Measurements from ENCODE around the gene RPRD1A.
"Not testable (repeated sequence)": the region's sequence is repeated elsewhere in the genome, so short reads cannot be mapped to it uniquely, and the experiment has no call there.

Gene RPRD1A

DNA sequence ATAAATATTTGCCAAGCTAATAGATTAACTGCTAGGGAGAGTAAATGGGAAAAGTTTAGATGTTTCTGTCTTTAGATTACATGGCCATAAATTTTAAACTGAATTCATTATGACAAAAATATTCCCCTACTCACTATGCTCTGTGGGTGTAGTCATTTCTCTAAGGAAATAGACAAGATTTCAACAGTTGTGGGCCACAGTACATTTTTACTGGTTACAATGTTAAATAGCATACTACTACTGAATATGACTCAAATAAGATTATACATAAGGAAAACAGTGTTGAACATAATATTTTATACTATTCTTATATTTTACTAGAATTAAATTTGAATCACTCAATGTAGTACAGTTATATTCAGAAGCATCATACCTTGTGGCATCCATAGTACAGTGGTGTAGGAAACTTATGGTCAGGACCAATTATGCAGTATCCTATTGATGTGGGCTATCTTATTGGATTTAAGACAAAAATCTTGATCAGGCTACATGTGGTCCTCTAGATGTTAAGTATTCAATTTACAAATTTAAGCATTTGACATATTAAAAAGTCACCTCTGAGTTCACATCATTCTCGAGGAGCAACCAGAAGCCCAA lies 33.0 kb downstream of the RPRD1A start:
- in situ Hi-C loops (cut with HindIII; ENCODE audit: low sequenced_read_pairs): no loop called here

- in situ Hi-C loops (cut with HindIII; ENCODE audit: low sequenced_read_pairs): no loop called here
These were observed 35.5 kb downstream of the RPRD1A start for GRCh38 chr18:36031903-36032302.

DNA sequence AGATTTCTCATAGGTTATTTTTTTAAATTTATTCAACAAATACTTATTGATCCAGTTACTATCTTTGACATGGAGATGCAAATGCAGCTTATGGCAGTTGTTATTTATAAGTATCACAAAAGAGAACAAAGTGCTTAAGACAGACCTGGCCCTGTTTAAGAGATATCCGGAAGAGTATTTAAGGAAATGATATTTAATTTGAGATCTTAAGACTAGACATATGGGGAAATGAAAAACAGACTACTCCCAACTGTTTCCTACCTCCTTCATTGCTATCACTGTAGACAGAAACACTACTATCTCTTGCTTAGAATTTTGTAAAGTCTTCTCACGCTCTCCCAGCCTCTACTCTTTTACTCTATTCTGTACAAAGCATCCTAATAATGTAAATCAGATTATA lies 36.0 kb downstream of the RPRD1A start:
- in situ Hi-C loops (cut with HindIII; ENCODE audit: low sequenced_read_pairs): no loop called here

DNA sequence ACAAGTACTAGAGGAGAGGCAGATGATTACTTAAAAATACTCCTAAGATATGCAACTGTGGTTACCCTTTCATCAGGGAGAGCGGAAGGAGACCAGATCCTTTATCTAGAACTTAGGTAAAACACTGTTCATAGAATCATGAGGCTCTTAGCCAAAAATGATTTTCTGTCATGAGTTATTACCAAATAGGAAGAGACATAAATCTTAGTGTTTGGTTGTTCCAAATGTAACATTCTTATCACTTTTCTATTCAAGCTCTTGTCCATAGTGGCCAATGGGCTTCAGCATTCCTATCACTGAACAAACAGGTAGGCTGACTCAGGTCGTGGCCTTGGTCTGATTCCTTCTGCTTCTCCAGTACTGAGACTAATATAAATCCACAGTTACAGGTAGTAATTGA lies 38.5 kb downstream of the RPRD1A start:
- in situ Hi-C loops (cut with HindIII; ENCODE audit: low sequenced_read_pairs): no loop called here

- in situ Hi-C loops (cut with HindIII; ENCODE audit: low sequenced_read_pairs): no loop called here
These were observed 42.3 kb downstream of the RPRD1A start for GRCh38 chr18:36025025-36025424.

DNA sequence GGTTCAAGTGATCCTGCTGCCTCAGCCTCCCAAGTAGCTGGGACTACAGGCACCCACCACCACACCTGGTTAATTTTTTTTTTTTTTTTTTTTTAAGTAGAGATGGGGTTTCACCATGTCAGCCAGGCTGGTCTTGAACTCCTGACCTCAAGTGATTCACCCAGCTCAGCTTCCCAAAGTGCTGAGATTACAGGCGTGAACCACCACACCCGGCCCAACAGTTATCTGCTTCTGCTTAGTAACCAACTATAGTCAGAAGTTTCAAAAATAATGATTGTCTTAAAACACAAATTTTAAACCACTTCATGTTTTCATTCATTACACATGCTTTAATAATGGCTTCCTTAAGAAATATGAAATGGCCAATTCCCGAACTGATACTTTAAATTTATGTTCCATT lies 43.1 kb downstream of the RPRD1A start:
- in situ Hi-C loops (cut with HindIII; ENCODE audit: low sequenced_read_pairs): not testable (repeated sequence)

DNA sequence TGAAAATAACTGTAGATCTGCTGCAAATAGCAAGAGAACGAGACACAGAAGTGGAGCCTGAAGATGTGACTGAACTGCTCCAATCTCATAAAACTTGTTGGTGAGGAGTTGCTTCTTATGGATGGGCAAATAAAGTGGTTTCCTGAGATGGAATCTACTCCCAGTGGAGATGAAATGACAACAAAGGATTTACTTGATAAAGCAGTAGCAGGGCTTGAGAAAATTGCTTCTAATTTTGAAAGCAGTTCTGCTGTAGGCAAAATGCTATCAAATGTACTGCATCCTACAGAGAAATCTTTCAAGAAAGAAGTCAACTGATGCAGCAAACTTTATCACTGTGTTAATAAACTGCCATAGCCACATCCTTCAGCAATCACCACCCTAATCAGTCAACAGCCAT lies 44.0 kb downstream of the RPRD1A start:
- in situ Hi-C loops (cut with HindIII; ENCODE audit: low sequenced_read_pairs): no loop called here

GRCh38 chr18:36020174-36020711 lies 47.1 kb downstream of the RPRD1A start:
- in situ Hi-C loops (cut with HindIII; ENCODE audit: low sequenced_read_pairs): no loop called here

GRCh38 chr18:36017232-36017631 lies 50.1 kb downstream of the RPRD1A start:
- in situ Hi-C loops (cut with HindIII; ENCODE audit: low sequenced_read_pairs): no loop called here

- in situ Hi-C loops (cut with HindIII; ENCODE audit: low sequenced_read_pairs): no loop called here
These were observed 51.7 kb downstream of the RPRD1A start for GRCh38 chr18:36015629-36016028.

- in situ Hi-C loops (cut with HindIII; ENCODE audit: low sequenced_read_pairs): no loop called here
These were observed 54.5 kb downstream of the RPRD1A start for GRCh38 chr18:36012891-36013290.

GRCh38 chr18:36009214-36009613 lies 58.1 kb downstream of the RPRD1A start:
- in situ Hi-C loops (cut with HindIII; ENCODE audit: low sequenced_read_pairs): no loop called here

- in situ Hi-C loops (cut with HindIII; ENCODE audit: low sequenced_read_pairs): no loop called here
These were observed 60.4 kb downstream of the RPRD1A start for GRCh38 chr18:36006997-36007396.

- in situ Hi-C loops (cut with HindIII; ENCODE audit: low sequenced_read_pairs): no loop called here
These were observed 67.4 kb downstream of the RPRD1A start for GRCh38 chr18:35999925-36000324.

- in situ Hi-C loops (cut with HindIII; ENCODE audit: low sequenced_read_pairs): no loop called here
These were observed 68.4 kb downstream of the RPRD1A start for GRCh38 chr18:35998967-35999366.

GRCh38 chr18:35993013-35993412 lies 74.3 kb downstream of the RPRD1A start:
- in situ Hi-C loops (cut with HindIII; ENCODE audit: low sequenced_read_pairs): no loop called here

GRCh38 chr18:35991696-35992095 lies 75.7 kb downstream of the RPRD1A start:
- in situ Hi-C loops (cut with HindIII; ENCODE audit: low sequenced_read_pairs): no loop called here

DNA sequence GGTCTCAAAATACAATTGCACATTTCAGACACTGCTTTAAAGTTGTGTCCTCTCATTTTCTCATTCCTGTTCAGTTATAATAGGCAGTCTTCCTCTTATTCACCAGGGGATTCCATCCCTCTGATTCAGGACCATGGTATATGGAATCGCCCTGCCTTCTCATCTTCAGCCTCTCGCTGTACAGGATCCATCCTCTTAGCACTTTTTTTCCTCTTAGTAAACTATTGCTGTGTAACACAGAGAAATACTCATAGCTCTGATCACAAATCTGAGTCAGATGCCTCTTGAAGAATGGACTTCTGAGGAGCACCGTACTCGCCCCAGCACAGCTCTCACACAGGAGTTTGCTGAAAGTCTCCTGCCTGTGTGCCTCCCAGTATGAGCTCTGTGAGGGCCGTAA lies 83.5 kb downstream of the RPRD1A start:
- in situ Hi-C loops (cut with HindIII; ENCODE audit: low sequenced_read_pairs): no loop called here

GRCh38 chr18:35983147-35983546 lies 84.2 kb downstream of the RPRD1A start:
- in situ Hi-C loops (cut with HindIII; ENCODE audit: low sequenced_read_pairs): no loop called here

GRCh38 chr18:35982409-35983114 lies 84.8 kb downstream of the RPRD1A start:
- in situ Hi-C loops (cut with HindIII; ENCODE audit: low sequenced_read_pairs): no loop called here

GRCh38 chr18:35979112-35979511 lies 88.2 kb downstream of the RPRD1A start:
- in situ Hi-C loops (cut with HindIII; ENCODE audit: low sequenced_read_pairs): no loop called here

DNA sequence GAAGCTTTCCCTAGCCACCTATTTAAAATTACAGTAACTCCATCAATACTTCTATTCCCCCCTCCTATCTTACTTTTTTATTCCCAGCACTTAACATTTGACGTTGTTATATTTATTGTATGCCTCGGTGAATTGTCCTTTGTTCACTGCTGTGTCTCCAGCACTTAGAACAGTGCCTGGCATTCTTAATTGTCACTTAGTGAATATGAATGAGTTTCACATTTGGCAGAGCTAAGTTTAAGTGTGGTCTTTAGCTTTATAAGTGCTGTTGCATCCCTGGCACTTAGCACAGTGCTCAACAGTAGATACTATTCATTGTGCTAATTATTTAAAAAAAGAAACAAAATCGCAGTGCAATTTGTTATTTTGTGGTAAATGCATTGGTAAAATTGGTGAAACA lies 93.2 kb downstream of the RPRD1A start:
- in situ Hi-C loops (cut with HindIII; ENCODE audit: low sequenced_read_pairs): loop anchor here (25.0 kb wide), 1 partner anchor 562 kb away; no protein-coding TSS in a partner anchor
